HepG2 (cell line): ENCODE results near the gene ATF6. TPM values are rescaled to one million over a fixed set of nuclear protein-coding genes. Genes with fewer than 3 reads are reported as not detected.

ENCODE experiments used
- ATAC-seq: fragments of 200-7000 bp; cut with Tn5 transposase; 3 replicates; pipeline ENCODE4 v1.9.1; 2020; ENCODE audit warnings: mild to moderate bottlenecking, moderate library complexity
- BruUV-seq: library from RNA; stranded (reverse); fragments of 400-500 nt; replicated peaks from 2 replicates; lab custom pipeline; 2021; lab: Mats Ljungman, UMichigan
- CTCF ChIA-PET: fragments of 300-600 bp; formaldehyde crosslinking; extraction: SDS; loops from one replicate; lab custom pipeline; 2021; ENCODE audit warnings: low total read pairs, inconsistent platforms, low intra/inter-chr PET ratio; lab: Yijun Ruan, JAX
- POLR2A ChIA-PET: fragments of 350-600 bp; sonication (Branson Sonifier 250); formaldehyde crosslinking; loops from one replicate; lab custom pipeline; 2020; ENCODE audit warnings: antibody characterized with exemption, inconsistent platforms; lab: Yijun Ruan, JAX
- DNase-seq: peaks from one replicate; pipeline ENCODE4 v3.0.0-alpha.2; 2015; ENCODE audit warnings: low spot score
- FAIRE-seq: peaks from 3 replicates; lab custom pipeline; 2011; peaks lifted over from hg19 to GRCh38; lab: Jason Lieb, UNC
- H2AFZ ChIP-seq: one replicate; pipeline ENCODE4 v1.6.1; 2011; ENCODE audit warnings: low read length, inconsistent platforms
- H3K27ac ChIP-seq: fragments of 300-600 bp; 3 replicates; pipeline ENCODE4 v1.8.0; 2011; ENCODE audit warnings: mixed run types, mild to moderate bottlenecking, mixed read lengths, low read length, inconsistent platforms; ENCODE audit not compliant: insufficient read depth; ENCODE audit errors: extremely low read length
- H3K27me3 ChIP-seq, 2 experiments: fragments of 200-600 bp in 1 of 2; 2 replicates in 1 of 2; 3 replicates in 1 of 2; pipeline versions ENCODE4 v1.6.0 to v1.8.0; 2011; ENCODE audit warnings: low read length in 2 of 2, mild to moderate bottlenecking in 2 of 2, moderate library complexity in 2 of 2, inconsistent platforms in 1 of 2; ENCODE audit not compliant: insufficient read depth in 2 of 2, control insufficient read depth in 1 of 2
- H3K36me3 ChIP-seq, 2 experiments: fragments of 200-600 bp in 1 of 2; replicated peaks in 1 of 2; 2 replicates in 1 of 2; 3 replicates in 1 of 2; pipeline versions ENCODE4 v1.5.1 to v1.8.0; 2011; ENCODE audit warnings: low read length in 2 of 2, inconsistent platforms in 1 of 2; ENCODE audit not compliant: insufficient read depth in 2 of 2, control insufficient read depth in 1 of 2
- H3K4me1 ChIP-seq: 2 replicates; pipeline ENCODE4 v1.5.1; 2012; ENCODE audit warnings: low read length, inconsistent platforms; ENCODE audit not compliant: insufficient read depth
- H3K4me2 ChIP-seq: 2 replicates; pipeline ENCODE4 v1.6.0; 2011; ENCODE audit warnings: low read depth, low read length, inconsistent platforms
- H3K4me3 ChIP-seq, 3 experiments: fragments of 200-600 bp in 1 of 3; sonication (generic), shearing (Covaris generic) in 1 of 3; replicated peaks in 1 of 3; 2 replicates each; pipeline ENCODE4 v1.5.1; 2011 to 2016; ENCODE audit warnings: low read length in 3 of 3, inconsistent platforms in 2 of 3, low read depth in 2 of 3, mild to moderate bottlenecking in 2 of 3, control low read depth in 1 of 3, mixed read lengths in 1 of 3; ENCODE audit not compliant: insufficient read depth in 1 of 3
- H3K79me2 ChIP-seq: one replicate; pipeline ENCODE4 v1.6.1; 2011; ENCODE audit warnings: low read length, inconsistent platforms; ENCODE audit not compliant: insufficient read depth
- H3K9ac ChIP-seq: 2 replicates; pipeline ENCODE4 v1.6.0; 2011; ENCODE audit warnings: mild to moderate bottlenecking, low read depth, low read length, inconsistent platforms; ENCODE audit not compliant: insufficient read depth
- H3K9me3 ChIP-seq: 2 replicates; pipeline ENCODE4 v1.5.1; 2012; ENCODE audit warnings: mild to moderate bottlenecking, low read length
- H4K20me1 ChIP-seq: 2 replicates; pipeline ENCODE4 v1.6.0; 2011; ENCODE audit warnings: inconsistent platforms, mild to moderate bottlenecking, low read length, moderate library complexity; ENCODE audit not compliant: insufficient read depth
- ARNT2 ChIP-seq: sonication (generic); formaldehyde crosslinking; IDR thresholded peaks from 2 replicates; pipeline ENCODE4 v1.8.0; 2022; ENCODE audit warnings: mild to moderate bottlenecking, low read depth, missing genetic modification reagents, moderate library complexity
- MBD4 ChIP-seq: IDR thresholded peaks from 2 replicates; pipeline ENCODE4 v1.6.1; 2012; ENCODE audit warnings: low read length, inconsistent platforms, borderline replicate concordance
- SAFB2 ChIP-seq: sonication (generic); formaldehyde crosslinking; IDR thresholded peaks from 2 replicates; pipeline ENCODE4 v1.5.1; 2020; ENCODE audit warnings: missing genetic modification reagents, low read depth, mild to moderate bottlenecking, borderline replicate concordance
- TMF1 ChIP-seq: sonication (generic); formaldehyde crosslinking; IDR thresholded peaks from 2 replicates; pipeline ENCODE4 v1.8.1; 2022; ENCODE audit warnings: low read depth, missing genetic modification reagents
- ZMYM4 ChIP-seq: sonication (generic); formaldehyde crosslinking; IDR thresholded peaks from 2 replicates; pipeline ENCODE4 v1.8.1; 2023; ENCODE audit warnings: mild to moderate bottlenecking, missing genetic modification reagents
- ZNF451 ChIP-seq: sonication (generic); formaldehyde crosslinking; IDR thresholded peaks from 2 replicates; pipeline ENCODE4 v1.5.0; 2020; ENCODE audit warnings: mild to moderate bottlenecking, missing genetic modification reagents
- ZNF644 ChIP-seq: IDR thresholded peaks from 2 replicates; pipeline ENCODE4 v1.6.1; 2016; ENCODE audit warnings: low read depth
- ZNF710 ChIP-seq: sonication (generic); formaldehyde crosslinking; IDR thresholded peaks from 2 replicates; pipeline ENCODE4 v1.5.0; 2020; ENCODE audit warnings: mild to moderate bottlenecking, missing genetic modification reagents, borderline replicate concordance
- WGBS: methylation state at CpG from one replicate; pipeline ENCODE4 v1.1.6; 2017; ENCODE audit warnings: low lambda C conversion rate; 5-methylcytosine and 5-hydroxymethylcytosine counted together
- in situ Hi-C: cut with HindIII; loops from 2 replicates; pipeline ENCODE4 v1.10.0; 2017; ENCODE audit warnings: low pct_unique_long_range_greater_than_20kb; ENCODE audit not compliant: extremely low pct_ligation_motif_present
- intact Hi-C: fragments of 100-400 bp; cut with micrococcal nuclease; formaldehyde crosslinking; loops from one replicate; pipeline ENCODE4 v1.10.0; 2022; ENCODE audit not compliant: unreplicated experiment
- polyA plus RNA-seq, 8 experiments: library from polyadenylated mRNA; depleted of rRNA in 3 of 8; stranded (reverse) in 7 of 8; unstranded in 1 of 8; fragments of >200 nt; fragmentation: Illumina TruSeq in 4 of 8; extraction: Trizol in 4 of 8; gene quantifications; 2 replicates each; pipeline versions ENCODE4 v1.2.1 to v1.2.3, GENCODE V29; 2011 to 2016; ENCODE audit warnings: low read depth in 4 of 8, missing spikeins in 1 of 8, mixed read lengths in 1 of 8; ENCODE audit not compliant: insufficient read depth in 1 of 8
- total RNA-seq, 5 experiments: library from RNA; depleted of rRNA; stranded (reverse); fragments of >200 nt; fragmentation: Illumina TruSeq; extraction: Trizol; gene quantifications; 2 replicates each; pipeline ENCODE4 v1.2.3, GENCODE V29; 2016; ENCODE audit warnings: low read depth in 1 of 5
- TF ChIP-seq, protein P1 (sequence below): sonication (generic); IDR thresholded peaks from 2 replicates; pipeline ENCODE4 v1.6.1; 2016; ENCODE audit warnings: low read depth, borderline replicate concordance
- TF ChIP-seq, protein P2 (sequence below): sonication (generic); formaldehyde crosslinking; IDR thresholded peaks from 2 replicates; pipeline ENCODE4 v1.4.0; 2020; ENCODE audit warnings: missing genetic modification reagents
- TF ChIP-seq, protein P3 (sequence below): sonication (generic); formaldehyde crosslinking; IDR thresholded peaks from 2 replicates; pipeline ENCODE4 v1.5.0; 2020; ENCODE audit warnings: mild to moderate bottlenecking, missing genetic modification reagents

ATF6 gene
- total and polyA plus RNA-seq, 2 of the 13 experiments (the other 11 are each of a cell fraction or from before 2014, with no cell fraction given), result 13.2 to 14.5 TPM

GRCh38 chr1:161733526-161733925 lies 32.6 kb upstream of the ATF6 start:
- Histone ChIP-seq H3K79me2 (no peaks in the 10 kb centered on the region), H3K4me3 (no peak overlapping the region), H3K27ac (no peak overlapping the region), H3K9ac (no peak overlapping the region), H2AFZ (no peak overlapping the region), H3K36me3 (no peaks in the 10 kb centered on the region), H3K4me1 (no peaks in the 10 kb centered on the region), H3K27me3 (peaks cover 0 to 25% of the 10 kb centered on the region in 2 experiments; a peak in 3 of 5 replicates), H3K9me3 (no peaks in the 10 kb centered on the region), H4K20me1 (no peaks in the 10 kb centered on the region), H3K4me2 (no peak overlapping the region)
- POLR2A ChIA-PET, result no interaction called here
- intact Hi-C loops (no loop called here), in situ Hi-C loops (no loop called here)
- 4% methylated on average over 1 of the region's 1 CpG for WGBS
- ATAC-seq (no peak), DNase-seq (no peak), FAIRE-seq (no peak)
- BruUV-seq, result no TSS peak
- CTCF ChIA-PET, result no interaction called here
- no peak for TF ChIP-seq SAFB2 (CRISPR knock-in tag)
- no peak for TF ChIP-seq TMF1
- no peak for TF ChIP-seq ZMYM4
- TF ChIP-seq ARNT2 (CRISPR knock-in tag), result no peak
- TF ChIP-seq ZNF710, result no peak
- TF ChIP-seq, protein P1, sequence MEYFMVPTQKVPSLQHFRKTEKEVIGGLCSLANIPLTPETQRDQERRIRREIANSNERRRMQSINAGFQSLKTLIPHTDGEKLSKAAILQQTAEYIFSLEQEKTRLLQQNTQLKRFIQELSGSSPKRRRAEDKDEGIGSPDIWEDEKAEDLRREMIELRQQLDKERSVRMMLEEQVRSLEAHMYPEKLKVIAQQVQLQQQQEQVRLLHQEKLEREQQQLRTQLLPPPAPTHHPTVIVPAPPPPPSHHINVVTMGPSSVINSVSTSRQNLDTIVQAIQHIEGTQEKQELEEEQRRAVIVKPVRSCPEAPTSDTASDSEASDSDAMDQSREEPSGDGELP, result no peak
- no peak for TF ChIP-seq ZNF451
- TF ChIP-seq, protein P2, sequence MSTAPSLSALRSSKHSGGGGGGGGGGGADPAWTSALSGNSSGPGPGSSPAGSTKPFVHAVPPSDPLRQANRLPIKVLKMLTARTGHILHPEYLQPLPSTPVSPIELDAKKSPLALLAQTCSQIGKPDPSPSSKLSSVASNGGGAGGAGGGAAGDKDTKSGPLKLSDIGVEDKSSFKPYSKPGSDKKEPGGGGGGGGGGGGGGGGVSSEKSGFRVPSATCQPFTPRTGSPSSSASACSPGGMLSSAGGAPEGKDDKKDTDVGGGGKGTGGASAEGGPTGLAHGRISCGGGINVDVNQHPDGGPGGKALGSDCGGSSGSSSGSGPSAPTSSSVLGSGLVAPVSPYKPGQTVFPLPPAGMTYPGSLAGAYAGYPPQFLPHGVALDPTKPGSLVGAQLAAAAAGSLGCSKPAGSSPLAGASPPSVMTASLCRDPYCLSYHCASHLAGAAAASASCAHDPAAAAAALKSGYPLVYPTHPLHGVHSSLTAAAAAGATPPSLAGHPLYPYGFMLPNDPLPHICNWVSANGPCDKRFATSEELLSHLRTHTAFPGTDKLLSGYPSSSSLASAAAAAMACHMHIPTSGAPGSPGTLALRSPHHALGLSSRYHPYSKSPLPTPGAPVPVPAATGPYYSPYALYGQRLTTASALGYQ, result no peak
- no peak for TF ChIP-seq ZNF644 (CRISPR knock-in tag)
- TF ChIP-seq, protein P3, sequence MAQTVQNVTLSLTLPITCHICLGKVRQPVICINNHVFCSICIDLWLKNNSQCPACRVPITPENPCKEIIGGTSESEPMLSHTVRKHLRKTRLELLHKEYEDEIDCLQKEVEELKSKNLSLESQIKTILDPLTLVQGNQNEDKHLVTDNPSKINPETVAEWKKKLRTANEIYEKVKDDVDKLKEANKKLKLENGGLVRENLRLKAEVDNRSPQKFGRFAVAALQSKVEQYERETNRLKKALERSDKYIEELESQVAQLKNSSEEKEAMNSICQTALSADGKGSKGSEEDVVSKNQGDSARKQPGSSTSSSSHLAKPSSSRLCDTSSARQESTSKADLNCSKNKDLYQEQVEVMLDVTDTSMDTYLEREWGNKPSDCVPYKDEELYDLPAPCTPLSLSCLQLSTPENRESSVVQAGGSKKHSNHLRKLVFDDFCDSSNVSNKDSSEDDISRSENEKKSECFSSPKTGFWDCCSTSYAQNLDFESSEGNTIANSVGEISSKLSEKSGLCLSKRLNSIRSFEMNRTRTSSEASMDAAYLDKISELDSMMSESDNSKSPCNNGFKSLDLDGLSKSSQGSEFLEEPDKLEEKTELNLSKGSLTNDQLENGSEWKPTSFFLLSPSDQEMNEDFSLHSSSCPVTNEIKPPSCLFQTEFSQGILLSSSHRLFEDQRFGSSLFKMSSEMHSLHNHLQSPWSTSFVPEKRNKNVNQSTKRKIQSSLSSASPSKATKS, result no peak
- no peak for TF ChIP-seq MBD4
